GM04503 (cell line): ENCODE data around the gene BBS1.

Experiments used
- DNase-seq: peaks from one replicate; pipeline ENCODE4 v3.0.0-alpha.2; 2012; ENCODE audit warnings: low read depth

BBS1 gene

GRCh38 chr11:66477263-66478201 lies 32.9 kb upstream of the BBS1 start:
- no peak for DNase-seq

GRCh38 chr11:66478729-66479393 lies 31.6 kb upstream of the BBS1 start:
- DNase-seq, result no peak

GRCh38 chr11:66479394-66480116 lies 30.9 kb upstream of the BBS1 start:
- no peak for DNase-seq

GRCh38 chr11:66480117-66480938 lies 30.1 kb upstream of the BBS1 start, which contains the start of gene DPP3:
Gene DPP3, plus strand, starts transcription at chr11:66480434. Its CDS starts 1,767 bp downstream, at chr11:66482201.
- peak; percentile 78 for DNase-seq

- DNase-seq, result no peak
These were observed 25.5 kb upstream of the BBS1 start for GRCh38 chr11:66484806-66485380.

- DNase-seq, result no peak
These were observed 21.5 kb upstream of the BBS1 start for GRCh38 chr11:66488957-66489356.

GRCh38 chr11:66489636-66490035 lies 20.8 kb upstream of the BBS1 start:
- DNase-seq, result no peak

- no peak for DNase-seq
These were observed 19.0 kb upstream of the BBS1 start for GRCh38 chr11:66491315-66491935.

GRCh38 chr11:66492161-66492865 lies 18.1 kb upstream of the BBS1 start:
- DNase-seq, result no peak

- DNase-seq, result no peak
These were observed 17.3 kb upstream of the BBS1 start for GRCh38 chr11:66493130-66493529.

- no peak for DNase-seq
These were observed 16.0 kb upstream of the BBS1 start for GRCh38 chr11:66494458-66494857.

GRCh38 chr11:66494935-66495334 lies 15.5 kb upstream of the BBS1 start:
- no peak for DNase-seq

GRCh38 chr11:66495401-66495854 lies 15.0 kb upstream of the BBS1 start:
- no peak for DNase-seq

GRCh38 chr11:66497206-66497605 lies 13.2 kb upstream of the BBS1 start:
- DNase-seq, result no peak

GRCh38 chr11:66498506-66498905 lies 11.9 kb upstream of the BBS1 start:
- no peak for DNase-seq

GRCh38 chr11:66505276-66505816 lies 5.1 kb upstream of the BBS1 start:
- no peak for DNase-seq

- no peak for DNase-seq
These were observed 1.3 kb upstream of the BBS1 start for GRCh38 chr11:66509131-66509561.

GRCh38 chr11:66510990-66511339 lies 530 bp downstream of the BBS1 start:
- DNase-seq, result no peak

GRCh38 chr11:66523611-66524010 lies 13.2 kb downstream of the BBS1 start:
- no peak for DNase-seq
